ENCODE results near the gene ATAD3A.
"Not testable (repeated sequence)": the region's sequence is repeated elsewhere in the genome, so short reads cannot be mapped to it uniquely, and the experiment has no call there.

ATAD3A gene

DNA sequence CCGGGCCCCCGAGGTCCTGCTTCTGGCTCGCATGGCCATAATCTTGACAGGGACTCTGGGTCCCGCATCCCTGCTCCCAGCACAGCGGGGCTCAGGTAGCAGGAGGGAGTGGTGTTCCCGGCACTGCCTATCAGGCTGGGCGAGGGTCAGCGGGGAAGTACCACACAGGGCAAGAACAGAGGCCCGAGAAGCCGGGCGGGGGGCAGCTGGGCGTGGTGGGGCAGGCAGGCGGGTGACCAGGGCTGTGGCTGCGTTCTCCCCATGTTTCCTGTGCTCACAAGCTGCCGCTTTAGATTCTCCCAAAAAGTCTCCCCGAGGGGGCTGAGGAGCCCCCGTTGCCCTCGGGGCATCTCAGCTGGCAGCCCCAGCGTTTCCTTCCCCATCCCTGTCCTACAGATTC lies 22.1 kb upstream of the ATAD3A start:
- no peak for DNase-seq (ENCODE audit: low read depth in 3 of 3)

- DNase-seq (ENCODE audit: low read depth in 3 of 3), result no peak
Measured at GRCh38 chr1:1490633-1491230, 21.2 kb upstream of the ATAD3A start.

DNA sequence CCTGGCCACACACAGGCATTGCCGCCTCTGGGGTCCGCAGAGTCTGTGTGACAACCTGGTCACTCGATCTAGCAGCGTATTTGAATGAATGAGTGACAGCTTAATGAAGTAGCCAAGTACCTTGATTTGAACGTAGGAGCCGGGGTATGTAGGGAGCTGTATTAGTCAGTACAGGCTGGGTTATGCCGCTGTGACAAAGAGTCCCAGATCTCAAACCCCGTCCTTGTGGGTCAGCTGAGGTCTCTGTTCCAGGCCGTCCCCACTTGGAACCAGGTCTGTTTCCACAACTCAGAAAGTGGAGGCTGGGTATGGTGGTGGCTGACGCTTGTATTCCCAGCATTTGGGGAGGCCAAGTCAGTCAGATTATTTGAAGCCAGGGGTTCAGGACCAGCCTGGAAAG lies 20.4 kb upstream of the ATAD3A start:
- no peak for DNase-seq (ENCODE audit: low read depth in 3 of 3)

DNA sequence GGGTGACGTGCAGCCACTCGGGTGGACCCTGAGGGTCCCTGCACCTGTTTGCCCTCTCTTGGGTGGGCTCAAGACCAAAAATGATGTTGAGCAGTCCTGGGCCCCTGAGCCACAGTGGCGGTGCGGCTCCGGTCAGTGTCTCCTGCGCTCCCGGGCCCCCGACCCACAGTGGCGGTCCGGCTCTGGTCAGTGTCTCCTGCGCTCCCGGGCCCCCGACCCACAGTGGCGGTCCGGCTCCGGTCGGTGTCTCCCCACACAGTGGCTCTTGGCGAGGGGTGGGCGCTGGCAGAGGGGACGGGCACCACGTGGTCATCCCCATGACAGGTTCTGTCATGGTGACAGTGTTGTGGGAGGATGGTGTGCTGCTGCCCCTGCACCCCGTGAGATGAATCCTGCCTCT lies 17.7 kb upstream of the ATAD3A start:
- DNase-seq (ENCODE audit: low read depth in 3 of 3), result not testable (repeated sequence)

GRCh38 chr1:1495461-1495975 lies 16.4 kb upstream of the ATAD3A start:
- DNase-seq (ENCODE audit: low read depth in 3 of 3), result not testable (repeated sequence)

DNA sequence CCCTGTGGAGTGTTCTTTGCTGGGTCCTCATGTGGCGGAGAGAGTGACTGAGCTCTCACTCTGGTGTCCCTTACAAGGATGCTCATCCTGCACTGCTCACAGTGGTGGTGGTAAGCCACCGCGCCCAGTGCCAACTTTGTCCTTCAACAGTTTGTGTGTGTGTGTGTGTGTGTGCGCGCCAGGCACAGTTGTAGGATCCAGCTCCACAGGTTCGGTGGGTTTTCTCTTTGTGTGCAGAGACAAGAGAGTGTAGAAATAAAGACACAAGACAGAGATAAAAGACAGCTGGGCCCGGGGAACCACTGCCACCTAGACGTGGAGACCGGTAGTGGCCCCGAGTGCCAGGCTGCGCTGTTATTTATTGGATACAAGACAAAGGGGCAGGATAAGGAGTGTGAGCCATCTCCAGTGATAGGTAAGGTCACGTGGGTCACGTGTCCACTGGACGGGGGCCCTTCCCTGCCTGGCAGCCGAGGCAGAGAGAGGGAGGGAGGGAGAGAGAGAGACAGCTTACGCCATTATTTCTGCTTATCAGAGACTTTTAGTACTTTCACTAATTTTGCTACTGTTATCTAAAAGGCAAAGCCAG lies 7.1 kb upstream of the ATAD3A start:
- peak; percentile 52 to 73 (median 53) for DNase-seq (ENCODE audit: low read depth in 3 of 3)

DNA sequence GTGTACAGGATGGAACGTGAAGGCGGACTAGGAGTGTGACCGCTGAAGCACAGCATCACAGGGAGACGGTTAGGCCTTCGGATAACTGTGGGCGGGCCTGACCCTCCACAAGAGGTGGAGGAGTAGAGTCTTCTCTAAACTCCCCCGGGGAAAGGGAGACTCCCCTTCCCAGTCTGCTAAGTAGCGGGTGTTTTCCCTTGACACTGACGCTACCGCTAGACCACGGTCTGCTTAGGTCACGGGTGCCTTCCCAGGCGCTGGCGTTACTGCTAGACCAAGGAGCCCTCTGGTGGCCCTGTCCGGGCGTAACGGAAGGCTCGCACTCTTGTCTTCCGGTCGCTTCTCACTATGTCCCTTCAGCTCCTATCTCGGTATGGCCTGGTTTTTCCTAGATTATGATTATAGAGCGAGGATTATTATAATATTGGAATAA lies 6.6 kb upstream of the ATAD3A start:
- DNase-seq (ENCODE audit: low read depth in 3 of 3), result peak in 1 of 3 experiments; percentile 22

DNA sequence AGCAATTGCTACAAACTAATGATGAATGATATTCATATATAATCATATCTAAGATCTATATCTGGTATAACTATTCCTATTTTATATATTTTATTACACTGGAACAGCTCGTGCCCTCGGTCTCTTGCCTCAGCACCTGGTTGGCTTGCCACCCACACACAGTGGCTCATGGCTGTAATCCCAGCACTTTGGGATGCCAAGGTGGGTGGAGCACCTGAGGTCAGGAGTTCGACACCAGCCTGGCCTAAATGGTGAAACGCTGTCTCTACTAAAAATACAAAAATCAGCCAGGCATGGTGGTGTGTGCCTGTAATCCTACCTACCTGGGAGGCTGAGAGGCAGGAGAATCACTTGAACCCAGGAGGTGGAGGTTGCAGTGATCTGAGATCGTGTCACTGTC lies 6.2 kb upstream of the ATAD3A start:
- DNase-seq (ENCODE audit: low read depth in 3 of 3), result not testable (repeated sequence)

- DNase-seq (ENCODE audit: low read depth in 3 of 3), result no peak
Measured at GRCh38 chr1:1507305-1507704, 4.7 kb upstream of the ATAD3A start.

- DNase-seq (ENCODE audit: low read depth in 3 of 3), result not testable (repeated sequence)
Measured at GRCh38 chr1:1508775-1509464, 3.0 kb upstream of the ATAD3A start.

- not testable (repeated sequence) for DNase-seq (ENCODE audit: low read depth in 3 of 3)
Measured at GRCh38 chr1:1509465-1509850, 2.5 kb upstream of the ATAD3A start.

- no peak for DNase-seq (ENCODE audit: low read depth in 3 of 3)
Measured at GRCh38 chr1:1510912-1511532, 940 bp upstream of the ATAD3A start.

DNA sequence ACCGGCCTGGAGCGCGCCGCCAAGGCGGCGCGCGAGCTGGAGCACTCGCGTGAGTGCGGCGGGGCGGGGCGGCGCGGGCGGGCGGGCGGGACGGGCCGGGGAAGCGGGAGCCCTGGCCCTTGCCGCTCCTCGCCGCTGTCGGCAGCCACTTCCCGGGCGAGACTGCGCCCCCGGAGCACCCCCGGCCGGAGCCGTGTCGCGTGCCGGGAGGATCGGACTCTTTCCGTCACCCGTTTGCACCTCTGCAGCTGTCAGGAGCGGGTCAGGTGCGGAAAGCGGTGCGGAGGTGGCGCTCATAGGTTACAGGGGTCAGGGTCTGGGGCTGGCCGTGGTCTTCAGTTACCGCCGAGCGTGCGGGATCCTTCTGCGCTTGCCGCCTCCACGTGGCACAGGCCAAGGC lies 463 bp downstream of the ATAD3A start:
- not testable (repeated sequence) for DNase-seq (ENCODE audit: low read depth in 3 of 3)

GRCh38 chr1:1513675-1514074 lies 1.7 kb downstream of the ATAD3A start:
- not testable (repeated sequence) for DNase-seq (ENCODE audit: low read depth in 3 of 3)

DNA sequence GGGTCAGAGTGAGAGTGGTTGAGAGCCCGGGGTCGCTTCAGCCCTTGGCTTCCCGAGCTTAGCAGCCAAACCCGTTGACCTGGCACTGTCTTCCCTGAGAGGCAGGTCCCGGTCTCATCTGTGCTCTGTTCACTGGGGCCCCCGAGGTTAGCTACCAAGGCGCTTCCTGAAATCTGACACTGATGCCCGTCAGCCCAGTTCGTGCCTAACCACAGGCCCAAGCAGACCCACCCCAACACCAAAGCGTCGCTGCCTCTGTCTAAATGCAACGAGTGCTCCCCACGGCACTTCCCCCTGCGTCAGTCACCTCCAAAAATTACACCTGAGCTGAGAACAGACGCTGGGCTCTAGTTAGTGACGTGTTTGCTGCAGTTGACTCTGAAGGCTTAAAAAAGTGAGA lies 2.4 kb downstream of the ATAD3A start:
- not testable (repeated sequence) for DNase-seq (ENCODE audit: low read depth in 3 of 3)

GRCh38 chr1:1516923-1517322 lies 5.0 kb downstream of the ATAD3A start:
- not testable (repeated sequence) for DNase-seq (ENCODE audit: low read depth in 3 of 3)

- DNase-seq (ENCODE audit: low read depth in 3 of 3), result no peak
Measured at GRCh38 chr1:1517973-1518620, 6.1 kb downstream of the ATAD3A start.

GRCh38 chr1:1518621-1519007 lies 6.7 kb downstream of the ATAD3A start:
- DNase-seq (ENCODE audit: low read depth in 3 of 3), result not testable (repeated sequence)

- DNase-seq (ENCODE audit: low read depth in 3 of 3), result not testable (repeated sequence)
Measured at GRCh38 chr1:1519805-1520505, 8.0 kb downstream of the ATAD3A start.

DNA sequence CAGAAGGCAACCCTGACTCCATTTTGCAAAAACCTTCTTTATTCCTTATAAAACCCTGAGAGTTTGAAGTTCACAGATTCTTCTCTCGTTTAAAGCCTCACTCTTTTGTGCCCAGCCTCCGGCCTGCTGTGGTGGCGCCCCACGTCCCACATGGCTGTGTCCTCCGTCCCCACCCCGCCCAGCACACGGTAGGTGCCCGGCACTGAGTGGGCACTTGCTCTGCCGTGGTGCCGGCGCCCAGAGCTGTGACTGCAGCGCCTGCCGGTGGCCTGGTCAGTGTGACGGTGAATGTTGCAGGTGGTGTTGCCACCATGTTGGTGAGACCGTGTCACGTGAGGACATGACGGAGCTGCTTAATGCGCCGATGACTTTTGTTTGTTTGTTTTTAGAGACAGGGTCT lies 9.4 kb downstream of the ATAD3A start:
- DNase-seq (ENCODE audit: low read depth in 3 of 3), result no peak

DNA sequence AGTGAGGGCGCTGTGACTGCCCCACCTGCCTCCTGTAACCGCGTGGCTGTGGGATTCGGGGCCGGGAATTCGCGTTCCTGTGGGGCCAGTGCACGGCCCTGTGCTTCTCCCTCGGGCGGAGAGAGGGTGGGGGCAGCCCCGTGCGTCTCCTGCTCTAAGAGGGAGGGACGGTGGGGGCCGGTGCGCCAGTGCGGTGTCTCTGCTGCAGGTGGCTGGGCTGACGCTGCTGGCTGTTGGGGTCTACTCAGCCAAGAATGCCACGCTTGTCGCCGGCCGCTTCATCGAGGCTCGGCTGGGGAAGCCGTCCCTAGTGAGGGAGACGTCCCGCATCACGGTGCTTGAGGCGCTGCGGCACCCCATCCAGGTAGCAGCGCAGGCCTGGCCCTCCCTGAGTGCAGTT lies 10.6 kb downstream of the ATAD3A start:
- not testable (repeated sequence) for DNase-seq (ENCODE audit: low read depth in 3 of 3)
